GM10248 (cell line): ENCODE data around the gene SIM2.

Experiments used
- CTCF ChIA-PET: fragments of 300-600 bp; sonication (Branson Sonifier 250); formaldehyde crosslinking; extraction: SDS; loops from one replicate; lab custom pipeline; 2021; ENCODE audit warnings: antibody characterized with exemption; lab: Yijun Ruan, JAX
- POLR2A ChIA-PET: fragments of 350-650 bp; sonication (Branson Sonifier 250); formaldehyde crosslinking; extraction: SDS; loops from one replicate; lab custom pipeline; 2020; ENCODE audit warnings: antibody characterized with exemption; lab: Yijun Ruan, JAX
- DNase-seq: peaks from one replicate; pipeline ENCODE4 v3.0.0; 2012; ENCODE audit errors: extremely low spot score
- TF ChIP-seq, protein P1 (sequence below): IDR thresholded peaks from 2 replicates; pipeline ENCODE4 v1.5.1; 2012; ENCODE audit warnings: mild to moderate bottlenecking, low read depth; ENCODE audit errors: extremely low read depth, missing control alignments, control extremely low read depth

The SIM2 gene

DNA sequence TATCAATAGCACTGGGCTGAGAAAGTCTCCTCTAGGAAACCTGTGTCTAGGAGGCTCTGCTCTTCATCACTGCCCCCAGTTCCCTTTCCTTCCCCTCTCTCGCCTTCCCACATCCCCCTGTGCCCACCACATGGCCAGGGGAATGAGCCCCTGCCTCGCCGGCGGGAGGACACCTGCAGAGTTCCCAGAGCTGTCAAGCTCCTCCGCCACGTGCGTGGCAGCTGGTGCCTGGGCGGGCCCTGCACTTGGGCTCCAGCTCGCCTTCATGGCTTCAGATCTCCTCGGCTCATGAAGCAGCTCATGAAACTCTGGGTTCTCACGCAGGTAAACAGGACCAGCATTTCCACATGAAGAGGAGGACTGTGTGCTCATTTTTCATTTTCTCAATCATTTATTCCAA, 62.8 kb downstream of the SIM2 start:
- ChIA-PET CTCF (interaction anchor here (1.0 to 2.7 kb wide), 4 partner anchors 13 to 258 kb away, joined by 3 to 9 read pairs (median 3); no protein-coding TSS in a partner anchor), POLR2A (no interaction called here)
- TF ChIP-seq, protein P1, sequence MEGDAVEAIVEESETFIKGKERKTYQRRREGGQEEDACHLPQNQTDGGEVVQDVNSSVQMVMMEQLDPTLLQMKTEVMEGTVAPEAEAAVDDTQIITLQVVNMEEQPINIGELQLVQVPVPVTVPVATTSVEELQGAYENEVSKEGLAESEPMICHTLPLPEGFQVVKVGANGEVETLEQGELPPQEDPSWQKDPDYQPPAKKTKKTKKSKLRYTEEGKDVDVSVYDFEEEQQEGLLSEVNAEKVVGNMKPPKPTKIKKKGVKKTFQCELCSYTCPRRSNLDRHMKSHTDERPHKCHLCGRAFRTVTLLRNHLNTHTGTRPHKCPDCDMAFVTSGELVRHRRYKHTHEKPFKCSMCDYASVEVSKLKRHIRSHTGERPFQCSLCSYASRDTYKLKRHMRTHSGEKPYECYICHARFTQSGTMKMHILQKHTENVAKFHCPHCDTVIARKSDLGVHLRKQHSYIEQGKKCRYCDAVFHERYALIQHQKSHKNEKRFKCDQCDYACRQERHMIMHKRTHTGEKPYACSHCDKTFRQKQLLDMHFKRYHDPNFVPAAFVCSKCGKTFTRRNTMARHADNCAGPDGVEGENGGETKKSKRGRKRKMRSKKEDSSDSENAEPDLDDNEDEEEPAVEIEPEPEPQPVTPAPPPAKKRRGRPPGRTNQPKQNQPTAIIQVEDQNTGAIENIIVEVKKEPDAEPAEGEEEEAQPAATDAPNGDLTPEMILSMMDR = no peak
- DNase-seq = no peak

DNA sequence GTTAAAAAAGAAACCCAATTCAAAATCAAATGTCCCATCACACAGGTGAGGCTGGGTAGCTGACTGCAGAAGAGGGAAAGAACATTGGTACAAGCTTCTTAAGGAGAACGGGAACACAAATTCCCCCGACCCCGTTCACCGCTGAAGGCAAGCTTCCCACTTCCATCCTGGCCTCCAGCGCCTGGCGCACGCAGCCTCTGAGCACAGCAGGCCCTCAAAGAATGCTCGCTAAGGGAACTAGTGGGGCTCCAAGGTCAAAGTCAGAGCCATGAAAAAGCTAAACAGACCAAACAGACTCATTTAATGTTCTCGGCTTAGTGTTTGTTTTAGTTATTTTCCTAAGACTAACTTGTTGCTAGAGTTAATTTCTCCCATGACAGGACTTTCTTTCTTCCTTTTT, 63.7 kb downstream of the SIM2 start:
- ChIA-PET POLR2A (no interaction called here), CTCF (interaction anchor here (1.1 to 2.7 kb wide), 2 partner anchors 14 to 164 kb away, joined by 3 to 9 read pairs; no protein-coding TSS in a partner anchor)
- DNase-seq = no peak
- TF ChIP-seq, protein P1 = no peak

DNA sequence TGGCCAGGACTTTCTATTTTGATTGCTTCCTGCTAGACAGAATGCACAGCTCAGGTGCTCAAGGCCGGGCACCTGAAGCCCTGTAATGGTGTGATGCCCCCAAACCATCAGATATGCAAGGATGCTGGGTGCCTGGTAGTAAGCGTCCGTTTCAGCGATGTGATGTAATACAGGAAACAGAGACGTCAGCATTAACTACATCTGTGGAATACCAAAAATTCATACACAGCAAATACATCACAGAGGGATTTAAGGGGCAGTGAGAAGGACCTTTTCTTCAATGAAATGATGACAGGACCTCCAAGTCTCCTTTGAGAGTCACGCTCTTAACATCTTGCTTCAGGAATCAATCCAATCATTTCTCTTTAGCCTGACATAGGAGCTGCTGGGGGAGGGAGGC, 64.4 kb downstream of the SIM2 start:
- no peak for DNase-seq
- ChIA-PET CTCF (interaction anchor here (1.1 to 1.9 kb wide), 2 partner anchors 10 to 164 kb away, joined by 3 to 6 read pairs; no protein-coding TSS in a partner anchor), POLR2A (no interaction called here)
- TF ChIP-seq, protein P1 = no peak

DNA sequence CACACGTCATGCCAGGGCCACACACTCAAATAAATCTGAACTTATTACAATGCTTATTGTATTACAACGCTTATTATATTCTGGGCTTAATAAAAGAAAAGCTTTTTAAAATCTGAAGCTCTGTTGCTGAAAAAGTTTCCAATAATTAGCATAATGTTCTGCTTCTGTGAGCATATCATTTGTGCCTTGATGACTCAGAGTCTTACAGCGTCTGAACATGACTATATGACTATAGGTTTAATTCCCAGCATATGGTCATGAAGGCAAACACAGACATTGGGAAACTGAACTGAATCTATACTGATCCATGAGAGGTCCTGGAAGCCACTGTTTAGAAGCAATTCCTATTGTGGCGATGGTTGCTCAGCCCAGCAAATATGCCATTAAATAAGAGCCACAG, 66.3 kb downstream of the SIM2 start:
- POLR2A ChIA-PET = no interaction called here
- CTCF ChIA-PET = interaction anchor here (1.9 kb wide), 1 partner anchor 8 kb away, joined by 6 read pairs; no protein-coding TSS in a partner anchor
- DNase-seq = no peak
- TF ChIP-seq, protein P1 = no peak

DNA sequence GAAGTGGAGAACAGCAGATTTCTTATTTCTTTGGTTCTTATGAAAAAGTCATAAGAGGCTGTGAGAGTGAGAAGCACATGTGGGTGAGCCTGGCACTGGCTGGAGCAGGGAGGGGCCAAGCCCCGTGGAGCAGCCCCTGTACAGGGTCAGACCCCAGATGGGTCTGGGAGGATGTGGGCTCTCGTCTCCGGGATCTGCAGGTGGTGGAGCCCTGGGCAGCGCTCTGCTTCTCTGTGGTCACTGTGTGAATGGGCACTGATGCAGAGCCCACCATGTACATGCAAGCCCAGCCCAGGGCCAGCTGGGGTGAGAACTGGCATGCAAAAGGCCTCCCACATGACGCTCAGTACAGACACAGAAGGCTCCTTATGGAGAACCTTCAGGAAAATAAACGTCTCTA, 67.6 kb downstream of the SIM2 start:
- DNase-seq = no peak
- TF ChIP-seq, protein P1 = no peak
- CTCF ChIA-PET = no interaction called here
- POLR2A ChIA-PET = no interaction called here

DNA sequence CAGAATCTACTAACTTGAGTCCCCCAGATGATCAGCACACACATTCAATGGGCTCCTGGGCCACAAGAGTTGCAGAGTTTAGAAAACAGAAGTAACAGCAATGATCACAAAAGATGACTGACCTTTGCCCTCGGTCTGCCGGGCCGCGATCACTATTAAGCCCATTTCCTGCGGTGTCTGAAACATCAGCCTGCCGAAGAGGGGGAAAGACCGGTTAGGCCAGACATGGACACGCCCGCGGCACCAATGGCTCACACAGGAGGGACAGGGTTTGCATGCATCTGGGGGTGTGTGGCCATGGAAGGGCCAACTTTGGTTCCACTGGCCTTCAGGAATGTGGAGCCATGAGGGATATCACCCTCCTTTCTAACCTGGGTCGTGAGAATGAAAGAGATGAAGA, 68.2 kb downstream of the SIM2 start:
- DNase-seq = no peak
- ChIA-PET POLR2A (no interaction called here), CTCF (no interaction called here)
- TF ChIP-seq, protein P1 = no peak

DNA sequence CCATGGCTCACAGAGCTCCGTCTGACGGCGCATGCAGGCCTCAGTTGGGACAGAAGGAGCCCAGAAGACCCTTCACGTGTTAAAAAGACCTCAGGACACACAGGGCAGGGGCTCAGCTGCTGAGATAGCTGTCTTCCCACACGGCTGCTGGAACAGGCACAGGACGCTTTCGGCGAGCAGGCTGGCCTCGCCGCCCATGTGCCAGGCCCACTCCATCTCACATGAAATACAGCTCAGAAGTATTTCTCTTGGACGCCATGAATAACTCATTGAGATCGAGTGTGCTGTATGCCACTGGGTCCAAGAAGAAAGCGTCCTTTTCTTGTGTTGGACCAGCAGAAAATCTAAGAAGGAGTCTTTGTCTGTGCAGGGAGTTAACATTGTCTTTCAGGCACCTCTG, 69.6 kb downstream of the SIM2 start:
- POLR2A ChIA-PET = no interaction called here
- no peak for DNase-seq
- CTCF ChIA-PET = no interaction called here
- TF ChIP-seq, protein P1 = no peak
